Measurements from ENCODE around the gene PID1.

The PID1 gene

DNA sequence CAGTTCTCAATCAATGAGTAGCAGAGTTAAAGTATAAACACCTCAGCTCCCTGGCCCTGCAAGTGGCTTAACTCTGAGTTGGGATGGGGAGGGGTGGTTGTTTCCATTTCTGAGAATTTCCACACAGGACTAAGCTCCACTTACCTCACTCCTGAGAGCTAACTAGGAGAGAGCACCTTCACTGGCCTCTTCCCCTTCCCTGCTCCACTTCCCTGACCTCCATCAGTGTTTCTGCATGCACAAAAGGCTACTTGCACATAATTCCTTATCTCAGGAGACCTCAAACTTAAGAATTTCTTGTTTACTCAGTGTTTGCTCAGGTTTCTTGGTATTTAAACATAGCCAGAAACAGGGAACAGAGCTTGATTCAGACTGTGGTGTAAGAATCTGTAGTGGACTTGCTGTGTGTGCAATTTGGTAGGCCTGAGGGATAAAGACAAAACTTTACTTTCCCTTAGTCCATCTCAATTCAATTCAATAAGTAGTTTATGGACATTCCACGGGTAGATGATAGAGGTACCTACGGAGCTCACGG lies 97.2 kb downstream of the PID1 start:
- Histone ChIP-seq H3K23ac (ENCODE audit: low read length) (no peak overlapping the region), H4K12ac (ENCODE audit: low read depth, low read length) (no peak overlapping the region), H3K36me3 (ENCODE audit: control insufficient read depth in 1 of 2, insufficient read depth in 2 of 2, low read length in 2 of 2) (no peaks in the 10 kb centered on the region), H2BK5ac (ENCODE audit: low read depth, low read length, poor library complexity) (no peak overlapping the region), H2AK5ac (ENCODE audit: low read length) (no peak overlapping the region), H3K9ac (ENCODE audit: low read length) (no peak overlapping the region), H3K79me1 (ENCODE audit: low read length) (no peaks in the 10 kb centered on the region), H2BK12ac (ENCODE audit: low read length) (no peak overlapping the region), H3K4ac (ENCODE audit: low read depth, low read length) (no peak overlapping the region), H3K9me3 (ENCODE audit: insufficient read depth, low read depth, low read length) (peaks cover 1% of the 10 kb centered on the region), H4K91ac (ENCODE audit: low read depth, low read length) (no peak overlapping the region), H3K14ac (ENCODE audit: low read length) (no peak overlapping the region), H3K27ac (ENCODE audit: low read depth, low read length) (no peak overlapping the region), H3K4me2 (ENCODE audit: low read length) (no peak overlapping the region), H2AFZ (ENCODE audit: insufficient read depth, low read length, poor library complexity) (no peak overlapping the region), H3K4me3 (ENCODE audit: low read depth, low read length) (no peak overlapping the region), H3K79me2 (ENCODE audit: control insufficient read depth, insufficient read depth, low read length, poor library complexity) (no peaks in the 10 kb centered on the region), H4K8ac (ENCODE audit: low read depth, low read length) (no peak overlapping the region), H3K27me3 (ENCODE audit: insufficient read depth, low read length) (no peaks in the 10 kb centered on the region), H3K18ac (ENCODE audit: low read length) (no peak overlapping the region), H2BK120ac (ENCODE audit: insufficient read depth, low read length, poor library complexity) (no peak overlapping the region), H3K4me1 (ENCODE audit: control insufficient read depth in 1 of 2, insufficient read depth in 2 of 2, low read length in 2 of 2) (no peaks in the 10 kb centered on the region)
- WGBS (ENCODE audit: extremely low coverage, insufficient coverage, insufficient read length) = no CpG with 5 or more reads among the region's 3 CpGs
- DNase-seq = no peak

DNA sequence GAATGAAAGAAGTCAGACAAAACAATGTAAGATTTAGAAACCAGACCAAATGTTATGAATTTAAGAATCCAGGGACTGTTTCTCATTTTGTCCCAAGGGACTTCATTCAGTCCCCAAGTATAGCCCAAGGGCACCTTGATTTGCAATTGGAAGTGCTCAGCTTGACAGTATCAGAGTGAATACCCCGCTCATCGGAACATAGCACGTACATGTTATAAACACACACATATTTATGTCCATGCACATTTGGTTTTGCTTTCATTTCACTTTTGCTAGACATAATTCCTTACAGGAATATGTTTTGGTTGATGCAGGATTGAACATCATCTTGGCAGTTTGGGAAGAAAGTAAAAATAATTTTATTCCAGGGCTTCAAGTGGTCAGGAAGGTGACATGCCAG lies 100.2 kb downstream of the PID1 start:
- Histone ChIP-seq H2AFZ (ENCODE audit: insufficient read depth, low read length, poor library complexity) (no peak overlapping the region), H3K4me3 (ENCODE audit: low read depth, low read length) (no peak overlapping the region), H3K36me3 (ENCODE audit: control insufficient read depth in 1 of 2, insufficient read depth in 2 of 2, low read length in 2 of 2) (no peaks in the 10 kb centered on the region), H4K91ac (ENCODE audit: low read depth, low read length) (no peak overlapping the region), H2BK12ac (ENCODE audit: low read length) (no peak overlapping the region), H3K27ac (ENCODE audit: low read depth, low read length) (no peak overlapping the region), H3K4me2 (ENCODE audit: low read length) (no peak overlapping the region), H3K27me3 (ENCODE audit: insufficient read depth, low read length) (no peaks in the 10 kb centered on the region), H2BK5ac (ENCODE audit: low read depth, low read length, poor library complexity) (no peak overlapping the region), H3K9me3 (ENCODE audit: insufficient read depth, low read depth, low read length) (peaks cover 1% of the 10 kb centered on the region), H2AK5ac (ENCODE audit: low read length) (no peak overlapping the region), H4K8ac (ENCODE audit: low read depth, low read length) (no peak overlapping the region), H3K18ac (ENCODE audit: low read length) (no peak overlapping the region), H3K79me2 (ENCODE audit: control insufficient read depth, insufficient read depth, low read length, poor library complexity) (no peaks in the 10 kb centered on the region), H3K14ac (ENCODE audit: low read length) (no peak overlapping the region), H2BK120ac (ENCODE audit: insufficient read depth, low read length, poor library complexity) (no peak overlapping the region), H3K79me1 (ENCODE audit: low read length) (no peaks in the 10 kb centered on the region), H3K4ac (ENCODE audit: low read depth, low read length) (no peak overlapping the region), H4K12ac (ENCODE audit: low read depth, low read length) (no peak overlapping the region), H3K23ac (ENCODE audit: low read length) (no peak overlapping the region), H3K9ac (ENCODE audit: low read length) (no peak overlapping the region), H3K4me1 (ENCODE audit: control insufficient read depth in 1 of 2, insufficient read depth in 2 of 2, low read length in 2 of 2) (no peaks in the 10 kb centered on the region)
- no peak for DNase-seq
- WGBS (ENCODE audit: extremely low coverage, insufficient coverage, insufficient read length) = no CpG with 5 or more reads among the region's 3 CpGs

DNA sequence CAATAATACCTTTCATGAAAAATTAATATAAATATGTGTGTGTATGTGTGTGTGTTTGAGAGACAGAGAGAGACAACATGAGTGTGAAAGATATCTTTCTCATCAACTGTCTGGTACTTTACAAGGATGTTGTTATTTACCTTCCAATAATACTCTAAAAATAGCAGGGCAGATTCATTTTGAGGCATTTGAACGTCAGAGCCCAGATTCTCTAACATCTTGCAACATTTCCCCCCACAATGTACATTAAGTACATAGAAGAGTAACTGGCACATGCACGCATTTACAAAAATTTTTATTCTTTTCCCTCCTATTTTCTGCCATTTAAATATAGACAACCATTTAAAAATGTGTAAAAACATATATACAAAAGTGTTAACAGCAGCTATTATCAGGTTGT lies 100.9 kb downstream of the PID1 start:
- Histone ChIP-seq H4K12ac (ENCODE audit: low read depth, low read length) (no peak overlapping the region), H3K9ac (ENCODE audit: low read length) (no peak overlapping the region), H3K4me2 (ENCODE audit: low read length) (no peak overlapping the region), H3K14ac (ENCODE audit: low read length) (no peak overlapping the region), H4K91ac (ENCODE audit: low read depth, low read length) (no peak overlapping the region), H3K27ac (ENCODE audit: low read depth, low read length) (no peak overlapping the region), H2BK12ac (ENCODE audit: low read length) (no peak overlapping the region), H4K8ac (ENCODE audit: low read depth, low read length) (no peak overlapping the region), H3K27me3 (ENCODE audit: insufficient read depth, low read length) (no peaks in the 10 kb centered on the region), H2AK5ac (ENCODE audit: low read length) (no peak overlapping the region), H3K9me3 (ENCODE audit: insufficient read depth, low read depth, low read length) (peaks cover 1% of the 10 kb centered on the region), H3K4me1 (ENCODE audit: control insufficient read depth in 1 of 2, insufficient read depth in 2 of 2, low read length in 2 of 2) (no peaks in the 10 kb centered on the region), H3K23ac (ENCODE audit: low read length) (no peak overlapping the region), H3K36me3 (ENCODE audit: control insufficient read depth in 1 of 2, insufficient read depth in 2 of 2, low read length in 2 of 2) (no peaks in the 10 kb centered on the region), H3K79me2 (ENCODE audit: control insufficient read depth, insufficient read depth, low read length, poor library complexity) (no peaks in the 10 kb centered on the region), H3K4me3 (ENCODE audit: low read depth, low read length) (no peak overlapping the region), H2BK120ac (ENCODE audit: insufficient read depth, low read length, poor library complexity) (no peak overlapping the region), H3K18ac (ENCODE audit: low read length) (no peak overlapping the region), H2AFZ (ENCODE audit: insufficient read depth, low read length, poor library complexity) (no peak overlapping the region), H2BK5ac (ENCODE audit: low read depth, low read length, poor library complexity) (no peak overlapping the region), H3K4ac (ENCODE audit: low read depth, low read length) (no peak overlapping the region), H3K79me1 (ENCODE audit: low read length) (no peaks in the 10 kb centered on the region)
- WGBS (ENCODE audit: extremely low coverage, insufficient coverage, insufficient read length) = no CpG with 5 or more reads among the region's 2 CpGs
- DNase-seq = no peak

DNA sequence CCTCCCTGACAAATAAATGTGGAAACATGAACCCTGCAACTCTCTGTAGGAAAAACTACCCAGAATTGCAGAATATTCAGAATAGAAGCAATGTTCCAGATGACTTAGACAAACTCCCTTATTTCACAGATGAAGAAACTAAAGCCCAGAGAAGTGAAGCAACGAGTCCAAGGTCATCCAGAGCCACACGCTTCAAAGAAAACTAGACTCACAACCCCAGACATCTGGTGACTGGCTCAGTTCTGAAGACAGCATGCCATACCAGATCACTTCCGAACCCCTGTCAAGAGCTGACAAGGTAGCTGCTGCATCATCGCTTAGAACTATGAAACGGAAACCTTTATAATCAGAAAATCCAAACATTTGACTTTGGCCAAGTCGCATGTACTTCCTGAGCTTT lies 101.3 kb downstream of the PID1 start:
- Histone ChIP-seq H2BK12ac (ENCODE audit: low read length) (no peak overlapping the region), H2BK5ac (ENCODE audit: low read depth, low read length, poor library complexity) (no peak overlapping the region), H3K23ac (ENCODE audit: low read length) (no peak overlapping the region), H2AK5ac (ENCODE audit: low read length) (no peak overlapping the region), H2AFZ (ENCODE audit: insufficient read depth, low read length, poor library complexity) (no peak overlapping the region), H3K27ac (ENCODE audit: low read depth, low read length) (no peak overlapping the region), H3K36me3 (ENCODE audit: control insufficient read depth in 1 of 2, insufficient read depth in 2 of 2, low read length in 2 of 2) (no peaks in the 10 kb centered on the region), H4K91ac (ENCODE audit: low read depth, low read length) (no peak overlapping the region), H4K8ac (ENCODE audit: low read depth, low read length) (no peak overlapping the region), H2BK120ac (ENCODE audit: insufficient read depth, low read length, poor library complexity) (no peak overlapping the region), H3K4ac (ENCODE audit: low read depth, low read length) (no peak overlapping the region), H3K9ac (ENCODE audit: low read length) (no peak overlapping the region), H3K79me2 (ENCODE audit: control insufficient read depth, insufficient read depth, low read length, poor library complexity) (no peaks in the 10 kb centered on the region), H4K12ac (ENCODE audit: low read depth, low read length) (no peak overlapping the region), H3K9me3 (ENCODE audit: insufficient read depth, low read depth, low read length) (peaks cover 1% of the 10 kb centered on the region), H3K14ac (ENCODE audit: low read length) (no peak overlapping the region), H3K18ac (ENCODE audit: low read length) (no peak overlapping the region), H3K4me3 (ENCODE audit: low read depth, low read length) (no peak overlapping the region), H3K4me1 (ENCODE audit: control insufficient read depth in 1 of 2, insufficient read depth in 2 of 2, low read length in 2 of 2) (no peaks in the 10 kb centered on the region), H3K4me2 (ENCODE audit: low read length) (no peak overlapping the region), H3K27me3 (ENCODE audit: insufficient read depth, low read length) (no peaks in the 10 kb centered on the region), H3K79me1 (ENCODE audit: low read length) (no peaks in the 10 kb centered on the region)
- WGBS (ENCODE audit: extremely low coverage, insufficient coverage, insufficient read length) = no CpG with 5 or more reads among the region's 6 CpGs
- DNase-seq = no peak
